Right kidney (tissue), 1 donor: ENCODE measurements around the gene BACH1.
"Not testable (repeated sequence)": the region's sequence is repeated elsewhere in the genome, so short reads cannot be mapped to it uniquely, and the experiment has no call there.

Experiments
- DNase-seq: peaks from one replicate; pipeline ENCODE4 v3.0.0-alpha.2; 2016

Gene BACH1

DNA sequence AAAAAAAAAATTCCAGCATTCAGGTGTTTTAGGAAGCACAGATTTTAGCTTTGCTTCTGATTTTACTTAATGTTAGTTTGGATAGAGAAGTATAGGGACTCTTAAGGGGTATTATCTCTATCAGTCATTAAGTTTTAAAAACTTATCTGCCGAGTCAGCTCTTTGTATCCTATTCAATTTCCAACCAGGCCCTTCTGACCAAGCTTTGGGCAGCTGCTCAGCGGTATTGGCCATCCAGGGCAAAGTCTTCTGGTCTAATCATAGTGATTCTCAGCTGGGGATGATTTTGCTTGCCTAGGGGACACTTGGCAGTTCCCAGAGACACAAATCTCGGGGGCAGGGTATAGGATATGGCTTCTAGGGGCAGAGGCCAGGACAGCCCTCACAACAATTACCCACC, 47.6 kb downstream of the BACH1 start:
- DNase-seq = no peak

DNA sequence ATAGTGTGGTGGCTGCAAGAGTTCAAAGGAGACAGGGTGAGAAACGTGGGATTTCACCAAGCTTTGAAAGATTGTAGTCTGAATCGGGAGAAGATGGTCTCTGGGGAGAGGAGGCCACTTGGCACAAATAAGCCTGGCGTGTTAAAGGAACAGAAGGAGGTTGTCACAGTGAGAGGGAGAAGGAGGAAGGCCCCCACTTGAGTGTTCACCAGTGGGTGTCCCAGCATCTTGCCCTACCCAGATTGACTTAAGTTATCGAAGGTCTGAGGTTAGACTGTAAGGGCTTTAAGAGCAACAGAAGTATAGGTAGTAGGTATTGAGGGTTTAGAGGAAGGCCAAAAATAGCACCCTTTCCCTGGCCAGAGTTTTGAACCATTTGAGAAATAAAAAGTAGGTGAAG, 48.0 kb downstream of the BACH1 start:
- no peak for DNase-seq

DNA sequence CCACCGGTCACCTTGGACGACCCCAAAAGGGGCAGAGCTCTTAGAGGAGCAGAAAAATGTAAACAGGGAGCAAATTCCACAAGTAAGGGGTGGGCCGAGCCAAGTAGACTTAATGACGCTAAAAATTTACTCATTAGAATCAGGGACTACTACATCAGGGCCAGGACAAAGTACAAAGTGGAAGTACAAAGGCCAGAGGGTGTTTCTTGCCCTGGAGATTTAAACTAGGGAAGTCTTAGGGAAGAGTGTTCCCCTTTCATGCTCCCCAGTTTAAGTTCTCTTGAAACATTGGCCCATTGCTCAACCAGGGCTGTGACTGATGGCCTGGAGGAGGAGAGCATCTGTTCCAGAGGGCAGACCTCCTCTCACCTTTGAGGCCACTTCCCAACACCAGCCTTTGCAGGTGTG, 48.6 kb downstream of the BACH1 start:
- no peak for DNase-seq

DNA sequence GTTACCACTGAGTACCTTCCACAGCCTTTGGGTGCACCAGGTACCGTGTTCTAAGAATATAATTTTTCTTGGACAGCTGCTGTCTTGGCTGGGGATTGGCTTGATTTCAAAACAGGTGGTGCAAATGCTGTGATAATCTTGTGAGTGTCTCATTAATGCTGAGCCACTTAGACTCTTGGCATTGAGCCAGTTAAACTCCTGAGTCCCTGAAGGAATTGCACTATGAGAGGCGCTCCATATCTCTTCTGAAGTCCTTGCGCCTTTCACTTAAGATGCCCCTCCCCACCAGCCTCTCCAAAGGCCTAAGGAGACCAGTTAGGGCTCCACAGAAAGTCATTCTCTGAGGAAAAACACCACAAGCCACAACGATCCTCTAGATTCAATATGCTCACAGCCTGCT, 51.0 kb downstream of the BACH1 start:
- DNase-seq = no peak

DNA sequence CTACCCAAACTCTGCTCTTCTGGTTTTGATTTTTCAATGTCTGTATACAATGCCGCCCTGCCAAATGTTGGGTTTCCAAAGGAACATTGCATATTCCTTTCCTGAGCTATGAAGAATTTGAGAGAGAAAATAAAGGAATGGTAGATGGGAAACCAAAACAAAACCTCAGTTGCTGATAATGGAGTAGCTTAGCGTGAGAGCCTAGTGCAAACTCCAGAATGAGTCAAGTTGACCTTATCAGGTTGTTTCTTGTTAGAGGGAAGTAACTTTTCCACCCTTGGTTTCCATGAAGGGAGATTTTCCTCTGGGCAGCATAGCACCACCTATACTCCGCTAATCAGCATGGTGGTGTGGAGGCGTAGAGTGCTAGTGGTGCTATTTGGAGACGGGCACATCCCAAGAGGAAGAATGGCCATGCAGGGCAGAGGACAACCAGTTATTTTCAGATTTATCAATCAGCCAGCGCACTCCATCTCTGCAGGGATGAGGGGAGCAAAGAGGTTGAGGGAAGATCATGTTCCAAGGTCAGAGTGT, 51.6 kb downstream of the BACH1 start:
- DNase-seq = no peak

DNA sequence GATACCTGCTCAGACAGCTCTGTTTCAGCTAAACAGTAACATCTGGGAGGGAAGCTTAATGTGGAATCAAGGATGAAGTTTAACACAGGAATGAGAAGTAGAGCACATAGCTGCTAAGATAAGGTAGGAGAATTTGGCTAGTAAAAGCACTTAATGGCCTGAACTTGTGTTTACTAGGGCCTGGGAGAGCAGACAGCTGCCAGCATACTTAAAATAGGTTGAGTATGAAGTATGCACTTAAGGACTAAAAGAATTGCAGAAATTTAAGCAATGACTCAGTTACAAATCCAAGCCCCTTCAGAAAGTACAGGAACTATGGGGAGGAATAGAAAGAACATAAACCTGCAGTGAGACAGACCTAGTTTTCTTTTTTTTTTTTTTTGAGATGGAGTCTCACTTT, 53.0 kb downstream of the BACH1 start:
- no peak for DNase-seq

DNA sequence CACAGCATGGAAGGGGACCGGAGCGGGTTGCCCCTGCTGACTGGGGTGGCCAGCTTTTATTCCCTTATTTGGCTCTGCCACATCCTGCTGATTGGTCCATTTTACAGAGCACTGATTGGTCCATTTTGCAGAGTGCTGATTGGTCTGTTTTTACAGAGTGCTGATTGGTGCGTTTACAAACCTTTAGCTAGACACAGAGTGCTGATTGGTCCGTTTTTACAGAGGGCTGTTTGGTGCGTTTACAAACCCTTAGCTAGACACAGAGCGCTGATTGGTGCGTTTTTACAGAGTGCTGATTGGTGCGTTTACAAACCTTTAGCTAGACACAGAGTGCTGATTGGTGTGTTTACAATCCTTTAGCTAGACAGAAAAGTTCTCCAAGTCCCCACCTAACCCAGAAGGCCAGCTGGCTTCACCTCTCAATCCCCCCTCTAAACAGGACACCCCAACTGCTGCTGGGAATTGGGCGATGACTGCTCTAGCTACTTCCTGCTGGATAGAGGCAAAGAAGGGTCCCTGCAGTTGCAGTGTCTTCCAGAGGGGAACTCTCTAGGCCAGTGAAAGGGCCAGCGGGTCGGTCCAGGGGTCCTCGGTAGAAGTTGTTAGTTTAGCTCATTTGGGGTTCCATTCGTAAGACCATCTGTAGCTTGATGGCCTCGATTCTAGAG, 56.5 kb downstream of the BACH1 start:
- not testable (repeated sequence) for DNase-seq

DNA sequence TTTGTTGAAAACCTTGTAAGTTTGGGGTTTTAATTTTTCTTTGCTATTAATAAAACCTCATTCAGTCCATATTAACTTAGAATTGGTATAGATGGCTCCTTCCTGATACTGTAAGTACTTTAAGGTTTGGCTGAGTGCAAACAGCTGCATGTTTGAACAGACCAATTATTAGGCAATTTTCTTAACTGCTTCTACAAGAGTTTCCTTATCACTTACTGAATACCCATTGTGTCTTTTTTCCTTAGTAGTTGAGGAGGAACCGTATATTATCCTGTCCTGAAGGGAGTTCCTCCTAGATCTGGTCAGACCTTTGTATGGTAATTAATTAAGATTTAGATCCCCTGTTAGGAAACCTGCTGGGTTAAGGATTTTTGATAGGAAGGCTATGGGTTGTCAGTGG, 57.6 kb downstream of the BACH1 start:
- not testable (repeated sequence) for DNase-seq

DNA sequence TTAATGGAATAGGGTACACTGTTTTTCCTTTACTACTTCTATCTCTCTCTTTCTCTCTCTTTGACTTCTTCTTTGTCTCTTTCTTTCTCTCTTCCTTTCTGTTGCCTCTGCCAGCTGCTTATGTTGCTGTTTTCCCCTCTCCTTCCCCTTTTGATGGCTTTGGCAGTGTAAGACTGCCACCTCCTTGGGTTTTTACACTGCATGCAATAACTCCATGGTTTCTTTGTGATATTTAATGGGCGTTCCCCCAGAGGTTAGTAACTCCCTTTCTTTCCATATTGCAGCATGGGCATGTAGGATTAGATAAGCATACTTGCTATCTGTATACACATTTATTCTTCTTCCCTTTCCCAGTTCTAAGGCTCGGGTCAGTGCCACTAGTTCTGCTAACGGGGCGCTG, 58.1 kb downstream of the BACH1 start:
- not testable (repeated sequence) for DNase-seq

DNA sequence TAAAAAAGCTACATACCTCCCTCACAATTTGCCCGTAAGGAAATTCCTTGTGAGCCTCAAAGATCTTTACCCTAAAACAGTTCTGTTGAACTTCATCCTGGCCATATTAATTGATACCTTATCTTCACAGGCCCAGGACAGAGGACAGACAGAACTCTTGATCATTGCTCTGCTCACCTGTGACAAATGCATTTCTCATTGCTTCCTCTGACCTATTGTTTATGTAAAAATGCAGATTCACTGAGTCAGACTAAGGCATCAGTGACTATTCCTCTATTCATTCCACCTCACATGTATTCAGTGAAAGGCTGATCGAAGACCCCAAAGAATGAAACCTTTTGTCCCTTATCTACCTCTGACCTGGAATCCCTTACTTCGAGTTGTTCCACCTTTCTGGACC, 61.0 kb downstream of the BACH1 start:
- DNase-seq = no peak

DNA sequence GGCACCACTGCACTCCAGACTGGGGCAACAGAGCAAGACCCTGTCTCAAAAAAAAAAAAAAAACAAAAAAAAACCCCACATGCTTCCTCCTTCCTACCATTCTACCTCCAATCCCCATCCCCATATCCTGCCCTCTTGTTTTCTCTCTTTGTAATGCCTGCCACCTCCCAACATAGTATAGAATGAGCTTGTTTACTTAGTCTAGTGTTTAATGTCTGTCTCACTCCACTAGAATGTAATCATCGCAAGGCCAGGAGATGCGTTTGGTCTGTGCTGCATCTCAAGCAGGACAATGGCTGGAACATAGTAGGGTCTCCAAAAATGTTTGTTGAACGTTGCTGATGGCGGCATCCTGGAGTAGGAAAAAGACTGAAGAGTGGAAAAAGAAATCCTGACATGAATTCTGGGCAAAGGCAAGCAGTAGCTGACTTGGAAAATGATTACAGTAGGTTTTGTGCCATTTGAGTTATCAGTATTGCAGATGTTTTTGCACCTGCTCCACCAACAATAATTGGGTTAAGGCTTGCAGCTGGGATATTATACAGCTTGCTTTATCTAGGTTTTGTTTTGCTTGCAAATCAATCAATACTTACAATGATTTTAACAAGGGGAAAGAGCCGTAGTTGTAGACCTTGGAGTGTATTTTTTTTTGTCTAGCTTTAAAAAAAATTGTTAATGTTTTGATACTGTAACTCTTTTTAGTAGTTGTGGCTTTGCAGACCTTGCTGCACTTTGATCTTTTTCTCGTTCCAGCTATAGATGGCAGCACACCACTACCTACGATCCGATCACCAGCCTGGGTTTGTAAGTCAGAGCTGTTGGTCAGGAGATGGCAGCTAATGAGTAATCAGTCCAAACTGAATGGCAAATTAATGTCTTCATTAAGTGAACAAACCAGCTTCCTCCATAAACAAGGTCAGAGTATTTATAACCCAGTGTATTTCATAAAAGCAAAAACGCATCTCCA, 62.4 kb downstream of the BACH1 start:
- no peak for DNase-seq

DNA sequence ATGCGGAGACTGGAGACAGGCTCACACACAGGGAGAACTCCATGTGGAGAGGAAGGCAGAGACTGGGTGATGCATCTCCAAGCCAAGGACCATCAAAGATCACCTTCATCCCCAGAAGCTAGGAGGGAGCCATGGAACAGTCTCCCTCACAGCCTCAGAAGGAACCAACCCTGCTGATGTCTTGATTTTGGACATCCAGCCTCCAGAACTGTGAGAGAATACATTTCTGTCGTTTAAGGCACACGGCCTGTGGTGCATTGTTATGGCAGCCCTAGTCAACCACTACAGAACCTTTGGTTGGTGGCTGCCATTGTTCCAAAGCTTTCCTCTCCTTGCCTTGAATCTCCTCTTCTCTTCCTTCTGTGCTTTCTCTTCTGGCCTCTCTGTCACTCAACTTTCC, 64.0 kb downstream of the BACH1 start:
- DNase-seq = no peak

DNA sequence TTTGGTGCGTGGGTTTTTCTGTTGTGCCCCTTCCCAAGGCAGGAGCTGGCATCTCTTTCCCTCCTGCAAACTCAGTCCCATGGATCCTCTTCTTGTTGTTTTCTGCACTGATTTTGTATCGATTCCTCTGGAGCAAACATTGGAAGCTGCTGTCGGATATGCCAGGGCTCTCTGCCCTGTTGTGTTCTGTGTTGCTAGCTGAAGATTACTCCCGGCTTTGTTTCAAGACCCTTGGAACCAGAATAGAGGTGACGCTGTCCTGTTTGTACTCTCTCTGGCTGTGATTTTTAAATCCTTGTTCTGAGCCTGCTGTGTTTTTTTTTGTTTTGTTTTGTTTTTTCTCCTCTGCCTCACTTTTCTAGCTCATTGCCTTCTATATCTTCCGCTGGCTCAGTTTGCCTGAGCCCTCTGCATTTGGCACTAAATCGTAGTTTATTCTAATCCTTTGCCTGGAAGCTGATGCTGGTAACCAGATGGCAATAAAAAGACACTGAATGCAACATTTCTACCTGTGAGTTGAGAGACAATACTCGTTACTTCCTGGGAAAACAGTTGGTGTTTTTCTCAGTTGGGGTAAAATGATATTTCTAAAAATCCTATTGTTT, 67.0 kb downstream of the BACH1 start:
- DNase-seq = no peak

DNA sequence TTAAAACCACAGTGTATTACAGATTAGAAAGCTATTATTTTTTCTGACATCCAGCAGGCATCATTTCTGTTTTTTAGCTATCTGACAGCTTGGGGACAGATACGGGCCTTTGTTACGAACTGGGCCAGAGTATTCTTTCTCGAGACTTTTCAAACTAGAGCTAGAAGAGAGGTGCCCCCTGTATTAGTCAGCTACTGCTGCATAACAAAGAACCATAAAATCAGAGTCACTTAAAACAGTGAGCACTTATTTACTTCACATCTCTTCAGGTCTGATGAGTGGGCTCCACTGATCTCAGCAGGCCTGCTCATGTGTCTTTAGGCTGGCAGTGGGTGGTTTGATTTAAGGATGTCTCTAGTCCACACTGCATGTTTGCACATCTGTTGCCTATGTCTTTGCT, 67.8 kb downstream of the BACH1 start:
- no peak for DNase-seq

DNA sequence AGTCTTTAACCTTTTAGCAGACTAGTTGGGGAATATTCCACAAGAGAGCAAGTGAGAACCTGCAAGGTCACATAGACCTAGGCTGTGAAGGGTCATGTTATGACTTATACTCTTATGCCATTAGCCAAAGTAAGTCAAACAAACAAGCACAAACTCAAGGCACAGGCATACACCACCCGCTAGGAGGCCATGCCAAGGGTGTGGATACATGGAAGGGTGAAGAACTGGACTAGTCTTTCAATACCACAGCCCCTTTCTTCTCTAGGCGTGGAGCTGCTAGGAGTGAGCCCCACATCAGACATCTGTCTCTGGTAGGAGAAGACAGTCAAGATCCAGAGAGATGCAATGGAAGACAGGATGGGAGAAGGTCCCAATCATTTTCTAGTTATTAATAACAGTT, 68.6 kb downstream of the BACH1 start:
- no peak for DNase-seq

DNA sequence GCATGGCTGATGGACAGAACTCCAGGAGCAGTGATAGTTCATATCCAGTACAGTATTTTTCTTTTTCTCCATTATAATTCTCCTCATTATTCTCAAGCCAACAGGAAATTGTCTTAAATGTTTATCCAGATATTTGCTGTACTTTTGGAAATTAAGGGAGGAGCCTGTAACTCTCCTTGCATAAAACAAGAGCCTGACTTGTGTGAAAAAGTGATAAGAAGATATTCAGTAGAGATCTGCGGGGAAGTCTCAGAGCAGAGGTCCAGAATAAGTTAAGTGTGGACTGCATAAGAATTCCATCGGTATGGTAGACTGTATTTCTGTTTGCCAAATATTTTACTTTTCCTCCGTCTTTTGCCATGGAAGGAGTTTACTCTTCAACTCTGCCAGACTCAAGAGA, 70.2 kb downstream of the BACH1 start:
- no peak for DNase-seq

DNA sequence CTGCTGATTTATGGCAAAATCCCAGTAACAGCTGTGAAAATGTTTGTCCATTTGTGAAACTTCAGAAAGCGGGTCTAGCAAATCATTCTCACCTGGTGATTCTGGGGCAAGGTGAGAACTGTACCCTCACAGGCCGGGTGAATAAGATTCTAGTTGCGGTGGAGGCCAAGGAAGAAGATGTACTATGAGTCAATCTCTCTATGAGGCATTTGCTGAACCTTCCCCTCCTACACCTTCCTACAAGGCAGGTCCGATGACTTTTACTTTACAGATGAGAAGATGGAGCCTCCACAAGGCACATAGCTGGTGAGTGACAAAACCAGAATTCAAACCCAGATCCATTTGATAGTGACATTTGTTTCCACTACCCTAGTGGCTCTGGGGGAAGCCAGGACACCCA, 72.7 kb downstream of the BACH1 start:
- DNase-seq = no peak

DNA sequence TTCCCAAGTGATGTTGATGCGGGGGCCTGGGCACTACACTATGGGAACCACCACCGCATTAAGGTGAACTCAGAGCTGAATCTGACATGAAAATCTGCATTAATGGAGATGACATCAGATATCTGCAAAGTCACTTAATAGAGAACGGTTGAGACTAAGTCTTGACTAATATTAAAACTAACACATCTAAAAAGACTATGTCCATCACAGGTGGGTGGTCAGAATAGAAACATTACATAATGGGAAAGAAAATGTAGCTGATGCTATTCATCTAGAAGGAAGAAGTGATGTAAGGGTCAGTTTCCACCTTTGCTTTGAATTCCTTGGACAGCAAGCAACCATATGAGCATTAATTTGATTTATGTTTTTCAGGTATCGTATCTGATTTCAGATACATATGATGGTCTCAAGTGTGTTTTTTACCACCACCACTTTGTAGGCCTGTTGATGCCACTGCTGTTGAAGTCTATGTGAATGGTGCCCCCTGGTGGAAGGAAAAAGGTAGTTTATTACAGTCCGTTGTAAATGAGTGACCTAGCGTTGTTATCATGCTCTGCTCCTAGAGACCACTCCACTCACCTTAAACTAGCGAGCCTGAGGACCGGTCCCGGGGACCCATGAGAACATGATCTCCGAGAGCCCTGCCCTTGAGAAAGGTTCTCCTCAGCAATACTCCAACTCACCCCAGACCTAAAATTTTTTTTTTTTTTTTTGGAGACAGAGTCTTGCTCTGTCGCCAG, 73.5 kb downstream of the BACH1 start:
- DNase-seq = no peak

DNA sequence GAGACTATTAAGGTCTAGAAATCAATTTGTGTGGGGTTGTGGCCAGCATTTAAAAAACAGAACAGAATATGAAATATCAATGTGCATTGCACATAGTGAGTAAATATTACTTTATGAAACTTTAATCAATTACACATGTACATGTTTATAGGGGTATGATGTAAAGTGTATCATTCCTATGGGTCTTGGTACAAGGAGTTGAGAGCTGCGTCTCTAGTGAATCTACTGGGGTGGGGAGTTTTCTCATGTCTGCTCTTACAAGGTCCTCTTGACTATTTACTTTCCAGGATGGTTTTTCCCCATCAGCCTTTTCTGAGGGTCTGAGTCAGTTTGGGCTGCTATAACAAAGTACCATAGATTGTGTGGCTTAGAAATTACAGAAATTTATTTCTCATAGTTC, 75.8 kb downstream of the BACH1 start:
- DNase-seq = no peak

DNA sequence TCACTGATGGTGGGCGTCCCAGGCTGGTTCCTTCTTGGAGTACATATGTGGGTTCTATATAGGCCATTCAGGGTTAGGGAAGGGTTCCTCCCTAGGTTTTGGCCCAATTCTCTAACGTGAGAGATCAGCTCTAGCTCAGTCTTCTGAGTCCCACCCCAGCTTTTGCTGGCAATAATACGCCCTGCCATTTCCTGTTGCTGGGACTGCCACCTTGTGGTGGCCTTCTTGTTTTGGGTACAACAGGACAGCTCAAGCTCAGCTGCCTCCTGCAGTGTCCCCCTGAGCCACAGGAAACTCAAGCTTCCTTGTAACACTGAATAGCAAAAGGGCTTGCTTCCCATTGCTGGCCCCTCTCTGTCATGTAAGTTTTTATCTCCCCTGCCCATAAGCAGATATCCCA, 77.8 kb downstream of the BACH1 start:
- no peak for DNase-seq

DNA sequence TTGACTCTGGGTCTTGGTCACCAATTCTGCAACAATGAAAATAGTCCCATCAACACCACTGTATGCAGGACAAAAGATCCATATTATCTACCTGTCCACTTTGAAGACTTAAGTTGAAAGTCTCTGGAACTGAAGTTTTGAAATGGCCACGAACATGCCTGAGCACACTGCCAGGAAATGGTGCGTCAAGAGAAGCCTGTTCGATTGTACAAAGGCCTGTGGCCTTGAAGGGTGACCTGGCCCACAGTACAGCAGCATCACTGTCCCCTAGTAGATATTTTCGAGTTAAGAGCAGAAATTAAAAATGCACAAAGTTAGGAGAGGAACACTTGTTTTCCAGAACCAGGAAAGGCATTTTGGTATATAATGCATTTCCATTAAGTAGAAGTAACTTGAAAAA, 78.5 kb downstream of the BACH1 start:
- DNase-seq = no peak

DNA sequence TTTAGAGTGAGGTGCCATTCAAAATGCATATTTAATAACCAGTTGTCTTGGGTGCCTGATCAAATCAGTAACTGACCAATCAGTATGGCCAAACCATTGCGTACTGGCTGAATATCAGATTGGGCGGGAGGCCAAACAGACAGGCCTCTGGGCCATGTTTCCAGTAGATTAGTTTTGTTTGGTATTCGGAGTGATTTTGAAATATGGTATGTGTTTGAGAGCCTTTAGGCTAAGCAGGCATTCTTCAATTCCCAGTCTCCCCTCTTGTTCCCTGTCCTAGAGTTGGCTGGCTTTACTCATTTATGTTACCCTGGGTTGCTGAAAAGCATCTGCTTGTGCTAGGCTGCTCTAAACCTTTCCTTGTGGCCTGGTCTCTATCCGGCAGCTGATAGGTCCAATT, 80.1 kb downstream of the BACH1 start:
- DNase-seq = no peak
